Fibroblast of mammary gland (primary cell): ENCODE data around the gene TXNDC2.

Source experiments
- DNase-seq: peaks from one replicate; pipeline ENCODE4 v3.0.0-alpha.2; 2010; ENCODE audit warnings: low read depth
- H3K4me3 ChIP-seq: 2 replicates; pipeline ENCODE4 v1.5.1; 2011; ENCODE audit warnings: low read depth, mild to moderate bottlenecking, low read length, moderate library complexity; ENCODE audit not compliant: control insufficient read depth
- TF ChIP-seq, protein P1 (sequence below): conservative IDR thresholded peaks from 2 replicates; pipeline ENCODE4 v1.5.1; 2011; ENCODE audit warnings: low read depth, low read length, inconsistent platforms; ENCODE audit not compliant: control insufficient read depth, insufficient read depth

Gene TXNDC2

GRCh38 chr18:9916808-9917207, 31.0 kb downstream of the TXNDC2 start:
- H3K4me3 ChIP-seq = no peak overlapping the region
- DNase-seq = no peak
- TF ChIP-seq, protein P1, sequence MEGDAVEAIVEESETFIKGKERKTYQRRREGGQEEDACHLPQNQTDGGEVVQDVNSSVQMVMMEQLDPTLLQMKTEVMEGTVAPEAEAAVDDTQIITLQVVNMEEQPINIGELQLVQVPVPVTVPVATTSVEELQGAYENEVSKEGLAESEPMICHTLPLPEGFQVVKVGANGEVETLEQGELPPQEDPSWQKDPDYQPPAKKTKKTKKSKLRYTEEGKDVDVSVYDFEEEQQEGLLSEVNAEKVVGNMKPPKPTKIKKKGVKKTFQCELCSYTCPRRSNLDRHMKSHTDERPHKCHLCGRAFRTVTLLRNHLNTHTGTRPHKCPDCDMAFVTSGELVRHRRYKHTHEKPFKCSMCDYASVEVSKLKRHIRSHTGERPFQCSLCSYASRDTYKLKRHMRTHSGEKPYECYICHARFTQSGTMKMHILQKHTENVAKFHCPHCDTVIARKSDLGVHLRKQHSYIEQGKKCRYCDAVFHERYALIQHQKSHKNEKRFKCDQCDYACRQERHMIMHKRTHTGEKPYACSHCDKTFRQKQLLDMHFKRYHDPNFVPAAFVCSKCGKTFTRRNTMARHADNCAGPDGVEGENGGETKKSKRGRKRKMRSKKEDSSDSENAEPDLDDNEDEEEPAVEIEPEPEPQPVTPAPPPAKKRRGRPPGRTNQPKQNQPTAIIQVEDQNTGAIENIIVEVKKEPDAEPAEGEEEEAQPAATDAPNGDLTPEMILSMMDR = no peak

DNA sequence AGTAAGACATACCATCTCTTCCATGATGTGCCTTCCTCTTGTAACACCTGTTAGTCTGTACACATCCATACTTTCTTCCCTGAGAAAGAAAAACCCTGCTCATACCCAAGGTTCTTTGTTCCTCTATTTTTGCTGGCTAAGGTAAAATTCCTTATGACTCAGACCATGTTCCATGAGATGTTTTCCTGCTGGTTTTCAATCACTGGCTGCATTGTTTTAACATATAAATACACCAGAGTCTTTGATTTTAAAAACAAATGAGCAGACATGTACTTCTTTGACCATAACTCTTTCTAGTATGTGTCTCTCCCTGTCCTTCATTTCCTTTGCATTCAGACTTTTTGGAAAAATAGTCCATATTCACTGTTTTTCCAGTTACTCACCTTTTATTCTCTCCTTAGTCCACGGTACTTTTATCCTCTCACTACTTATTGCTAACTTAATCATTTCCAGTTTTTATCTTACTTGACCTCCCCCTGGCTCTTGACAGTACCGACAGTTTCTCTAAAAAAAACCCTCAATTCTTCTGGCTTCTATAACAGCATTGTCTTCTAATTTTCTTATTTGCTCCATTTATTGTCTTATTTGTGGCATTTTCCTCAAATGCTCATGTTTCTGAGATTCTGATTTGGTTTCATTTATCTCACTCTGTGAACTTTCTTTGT, 32.4 kb downstream of the TXNDC2 start:
- H3K4me3 ChIP-seq = no peak overlapping the region
- TF ChIP-seq, protein P1 = no peak
- peak; percentile 34 for DNase-seq

DNA sequence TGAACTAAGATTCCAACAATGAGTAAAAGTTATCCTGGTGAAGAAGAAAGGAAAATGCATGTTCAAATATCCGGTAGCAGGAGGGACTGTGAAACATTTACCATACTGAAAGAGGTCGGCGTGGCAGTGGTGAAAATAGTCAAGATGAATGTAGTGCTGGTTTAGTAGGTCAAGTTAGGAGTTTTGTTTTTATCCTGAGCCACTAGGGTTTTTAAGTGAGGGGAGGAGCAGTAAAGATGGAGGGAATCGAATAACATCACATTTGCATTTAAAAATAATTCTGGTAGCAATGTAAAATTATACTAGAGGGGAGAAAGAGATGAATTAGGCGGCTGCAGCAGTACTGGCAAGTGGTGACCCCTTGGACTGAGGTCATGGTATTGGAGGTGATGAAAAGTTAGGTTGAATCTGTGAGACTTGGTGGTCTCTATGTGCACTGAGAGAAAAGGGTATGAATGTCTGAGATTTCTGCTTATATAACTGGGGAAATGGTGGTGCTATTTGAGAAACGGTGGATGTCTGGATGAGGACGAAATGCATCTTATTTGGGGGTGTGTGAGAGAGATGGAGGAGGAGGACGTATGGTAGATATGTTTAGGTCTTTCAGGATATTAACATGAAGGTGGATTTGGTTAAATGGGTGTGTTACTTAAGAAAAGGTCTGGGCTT, 33.9 kb downstream of the TXNDC2 start:
- no peak for DNase-seq

GRCh38 chr18:9922592-9923311, 37.0 kb downstream of the TXNDC2 start:
- no peak for DNase-seq
- H3K4me3 ChIP-seq = no peak overlapping the region
- TF ChIP-seq, protein P1 = no peak

More for the DNA sequence above, 33.9 kb downstream of the TXNDC2 start:
- no peak overlapping the region for H3K4me3 ChIP-seq
- TF ChIP-seq, protein P1 = no peak

DNA sequence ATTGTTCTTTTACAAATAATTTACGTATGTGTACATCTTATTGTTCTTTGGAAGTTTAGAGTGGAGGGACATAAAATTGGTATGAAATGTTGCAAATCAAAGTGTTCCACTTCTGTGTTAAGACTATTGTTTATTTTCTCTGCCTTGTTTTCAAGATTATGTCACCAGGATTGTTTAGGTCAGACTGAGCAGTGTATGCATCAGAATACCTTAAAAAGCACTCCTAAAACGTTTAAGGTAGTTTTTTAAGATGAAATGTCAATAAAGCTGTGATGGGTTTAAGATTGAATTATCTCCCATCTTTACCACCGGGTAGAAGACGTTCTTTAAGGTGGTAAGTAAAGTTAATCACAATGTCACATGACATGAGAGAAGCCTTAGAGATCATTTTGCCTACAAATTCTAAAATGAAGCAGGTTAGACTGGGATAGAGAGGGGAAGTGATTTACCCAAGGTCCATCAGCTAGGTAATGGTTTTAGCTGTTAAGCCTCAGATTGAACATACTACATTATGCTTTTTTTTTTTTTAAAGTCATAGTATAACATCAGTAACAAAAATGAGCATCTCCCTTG, 38.7 kb downstream of the TXNDC2 start:
- H3K4me3 ChIP-seq = no peak overlapping the region

GRCh38 chr18:9925369-9925768, 39.6 kb downstream of the TXNDC2 start:
- no peak for DNase-seq
- H3K4me3 ChIP-seq = no peak overlapping the region
- TF ChIP-seq, protein P1 = no peak

More for the DNA sequence above, 38.7 kb downstream of the TXNDC2 start:
- TF ChIP-seq, protein P1 = no peak
- no peak for DNase-seq
